ENCODE results near the gene TMEM143.
"Not testable (repeated sequence)": the region's sequence is repeated elsewhere in the genome, so short reads cannot be mapped to it uniquely, and the experiment has no call there.

Gene TMEM143

GRCh38 chr19:48310227-48310626 lies 53.5 kb downstream of the TMEM143 start:
- Histone ChIP-seq H3K27me3 (replicated peaks; ENCODE audit: control insufficient read depth, insufficient read depth, low read length, poor library complexity, severe bottlenecking) (no peaks in the 10 kb centered on the region), H3K4me3 (ENCODE audit: insufficient read depth, low read depth, low read length, poor library complexity, severe bottlenecking) (no peak overlapping the region), H3K9me3 (ENCODE audit: control insufficient read depth, low read length) (no peaks in the 10 kb centered on the region), H3K36me3 (ENCODE audit: control insufficient read depth, insufficient read depth, low read length) (no peaks in the 10 kb centered on the region), H3K4me1 (ENCODE audit: control insufficient read depth, insufficient read depth, low read length, poor library complexity, severe bottlenecking) (no peaks in the 10 kb centered on the region), H3K27ac (ENCODE audit: insufficient read depth, low read length, poor library complexity, severe bottlenecking) (no peak overlapping the region)
- no peak for DNase-seq

GRCh38 chr19:48309731-48310130 lies 54.0 kb downstream of the TMEM143 start:
- not testable (repeated sequence) for H3K9me3 ChIP-seq (ENCODE audit: control insufficient read depth, low read length); H3K4me1 ChIP-seq (ENCODE audit: control insufficient read depth, insufficient read depth, low read length, poor library complexity, severe bottlenecking); H3K4me3 ChIP-seq (ENCODE audit: insufficient read depth, low read depth, low read length, poor library complexity, severe bottlenecking); DNase-seq; H3K36me3 ChIP-seq (ENCODE audit: control insufficient read depth, insufficient read depth, low read length); H3K27me3 ChIP-seq (replicated peaks; ENCODE audit: control insufficient read depth, insufficient read depth, low read length, poor library complexity, severe bottlenecking); H3K27ac ChIP-seq (ENCODE audit: insufficient read depth, low read length, poor library complexity, severe bottlenecking)

GRCh38 chr19:48308631-48309586 lies 54.8 kb downstream of the TMEM143 start:
- Histone ChIP-seq H3K27me3 (replicated peaks; ENCODE audit: control insufficient read depth, insufficient read depth, low read length, poor library complexity, severe bottlenecking) (no peaks in the 10 kb centered on the region), H3K4me3 (ENCODE audit: insufficient read depth, low read depth, low read length, poor library complexity, severe bottlenecking) (no peak overlapping the region), H3K4me1 (ENCODE audit: control insufficient read depth, insufficient read depth, low read length, poor library complexity, severe bottlenecking) (no peaks in the 10 kb centered on the region), H3K36me3 (ENCODE audit: control insufficient read depth, insufficient read depth, low read length) (no peaks in the 10 kb centered on the region), H3K9me3 (ENCODE audit: control insufficient read depth, low read length) (no peaks in the 10 kb centered on the region), H3K27ac (ENCODE audit: insufficient read depth, low read length, poor library complexity, severe bottlenecking) (no peak overlapping the region)
- DNase-seq = no peak

- no peak for DNase-seq
- no peak overlapping the region for H3K4me3 ChIP-seq (ENCODE audit: insufficient read depth, low read depth, low read length, poor library complexity, severe bottlenecking)
Observed at GRCh38 chr19:48303866-48304265, 59.9 kb downstream of the TMEM143 start.

GRCh38 chr19:48303367-48303766 lies 60.4 kb downstream of the TMEM143 start:
- Histone ChIP-seq H3K4me3 (ENCODE audit: insufficient read depth, low read depth, low read length, poor library complexity, severe bottlenecking) (no peak overlapping the region), H3K9me3 (ENCODE audit: control insufficient read depth, low read length) (no peaks in the 10 kb centered on the region), H3K4me1 (ENCODE audit: control insufficient read depth, insufficient read depth, low read length, poor library complexity, severe bottlenecking) (no peaks in the 10 kb centered on the region), H3K27me3 (replicated peaks; ENCODE audit: control insufficient read depth, insufficient read depth, low read length, poor library complexity, severe bottlenecking) (no peaks in the 10 kb centered on the region), H3K27ac (ENCODE audit: insufficient read depth, low read length, poor library complexity, severe bottlenecking) (no peak overlapping the region), H3K36me3 (ENCODE audit: control insufficient read depth, insufficient read depth, low read length) (no peaks in the 10 kb centered on the region)
- DNase-seq = no peak

More at GRCh38 chr19:48303866-48304265, 59.9 kb downstream of the TMEM143 start:
- no peaks in the 10 kb centered on the region for H3K27me3 ChIP-seq (replicated peaks; ENCODE audit: control insufficient read depth, insufficient read depth, low read length, poor library complexity, severe bottlenecking)
- H3K4me1 ChIP-seq (ENCODE audit: control insufficient read depth, insufficient read depth, low read length, poor library complexity, severe bottlenecking) = no peaks in the 10 kb centered on the region
- H3K9me3 ChIP-seq (ENCODE audit: control insufficient read depth, low read length) = no peaks in the 10 kb centered on the region
- no peaks in the 10 kb centered on the region for H3K36me3 ChIP-seq (ENCODE audit: control insufficient read depth, insufficient read depth, low read length)
- H3K27ac ChIP-seq (ENCODE audit: insufficient read depth, low read length, poor library complexity, severe bottlenecking) = no peak overlapping the region

GRCh38 chr19:48302600-48302959 lies 61.2 kb downstream of the TMEM143 start:
- Histone ChIP-seq H3K27ac (ENCODE audit: insufficient read depth, low read length, poor library complexity, severe bottlenecking) (no peak overlapping the region), H3K36me3 (ENCODE audit: control insufficient read depth, insufficient read depth, low read length) (no peaks in the 10 kb centered on the region), H3K27me3 (replicated peaks; ENCODE audit: control insufficient read depth, insufficient read depth, low read length, poor library complexity, severe bottlenecking) (no peaks in the 10 kb centered on the region), H3K4me3 (ENCODE audit: insufficient read depth, low read depth, low read length, poor library complexity, severe bottlenecking) (no peak overlapping the region), H3K4me1 (ENCODE audit: control insufficient read depth, insufficient read depth, low read length, poor library complexity, severe bottlenecking) (no peaks in the 10 kb centered on the region), H3K9me3 (ENCODE audit: control insufficient read depth, low read length) (no peaks in the 10 kb centered on the region)
- no peak for DNase-seq

GRCh38 chr19:48301886-48302599 lies 61.7 kb downstream of the TMEM143 start:
- Histone ChIP-seq H3K4me1 (ENCODE audit: control insufficient read depth, insufficient read depth, low read length, poor library complexity, severe bottlenecking) (no peaks in the 10 kb centered on the region), H3K27me3 (replicated peaks; ENCODE audit: control insufficient read depth, insufficient read depth, low read length, poor library complexity, severe bottlenecking) (no peaks in the 10 kb centered on the region), H3K27ac (ENCODE audit: insufficient read depth, low read length, poor library complexity, severe bottlenecking) (no peak overlapping the region), H3K9me3 (ENCODE audit: control insufficient read depth, low read length) (no peaks in the 10 kb centered on the region), H3K36me3 (ENCODE audit: control insufficient read depth, insufficient read depth, low read length) (no peaks in the 10 kb centered on the region), H3K4me3 (ENCODE audit: insufficient read depth, low read depth, low read length, poor library complexity, severe bottlenecking) (no peak overlapping the region)
- no peak for DNase-seq

- H3K36me3 ChIP-seq (ENCODE audit: control insufficient read depth, insufficient read depth, low read length) = no peaks in the 10 kb centered on the region
- no peaks in the 10 kb centered on the region for H3K4me1 ChIP-seq (ENCODE audit: control insufficient read depth, insufficient read depth, low read length, poor library complexity, severe bottlenecking)
- H3K27me3 ChIP-seq (replicated peaks; ENCODE audit: control insufficient read depth, insufficient read depth, low read length, poor library complexity, severe bottlenecking) = no peaks in the 10 kb centered on the region
- H3K4me3 ChIP-seq (ENCODE audit: insufficient read depth, low read depth, low read length, poor library complexity, severe bottlenecking) = no peak overlapping the region
- no peak for DNase-seq
- H3K27ac ChIP-seq (ENCODE audit: insufficient read depth, low read length, poor library complexity, severe bottlenecking) = no peak overlapping the region
- H3K9me3 ChIP-seq (ENCODE audit: control insufficient read depth, low read length) = no peaks in the 10 kb centered on the region
Observed at GRCh38 chr19:48297975-48298374, 65.8 kb downstream of the TMEM143 start.

- no peaks in the 10 kb centered on the region for H3K36me3 ChIP-seq (ENCODE audit: control insufficient read depth, insufficient read depth, low read length)
- no peaks in the 10 kb centered on the region for H3K27me3 ChIP-seq (replicated peaks; ENCODE audit: control insufficient read depth, insufficient read depth, low read length, poor library complexity, severe bottlenecking)
- H3K9me3 ChIP-seq (ENCODE audit: control insufficient read depth, low read length) = no peaks in the 10 kb centered on the region
- H3K4me1 ChIP-seq (ENCODE audit: control insufficient read depth, insufficient read depth, low read length, poor library complexity, severe bottlenecking) = no peaks in the 10 kb centered on the region
- no peak overlapping the region for H3K27ac ChIP-seq (ENCODE audit: insufficient read depth, low read length, poor library complexity, severe bottlenecking)
- no peak for DNase-seq
- H3K4me3 ChIP-seq (ENCODE audit: insufficient read depth, low read depth, low read length, poor library complexity, severe bottlenecking) = no peak overlapping the region
Observed at GRCh38 chr19:48296963-48297734, 66.6 kb downstream of the TMEM143 start.
